Stimulated activated CD4-positive, alpha-beta T cell treated with anti-CD3 and anti-CD28 coated beads, Interleukin-12 subunit alpha, Interleukin-12 subunit beta, amount 100 ng/mL, for 24 hours (primary cell): Measurements from ENCODE around the gene OXT.

Source experiments
- DNase-seq, 2 experiments: peaks; one replicate each; pipeline ENCODE4 v3.0.0-alpha.2; 2020; ENCODE audit warnings: low read depth in 2 of 2

The OXT gene

DNA sequence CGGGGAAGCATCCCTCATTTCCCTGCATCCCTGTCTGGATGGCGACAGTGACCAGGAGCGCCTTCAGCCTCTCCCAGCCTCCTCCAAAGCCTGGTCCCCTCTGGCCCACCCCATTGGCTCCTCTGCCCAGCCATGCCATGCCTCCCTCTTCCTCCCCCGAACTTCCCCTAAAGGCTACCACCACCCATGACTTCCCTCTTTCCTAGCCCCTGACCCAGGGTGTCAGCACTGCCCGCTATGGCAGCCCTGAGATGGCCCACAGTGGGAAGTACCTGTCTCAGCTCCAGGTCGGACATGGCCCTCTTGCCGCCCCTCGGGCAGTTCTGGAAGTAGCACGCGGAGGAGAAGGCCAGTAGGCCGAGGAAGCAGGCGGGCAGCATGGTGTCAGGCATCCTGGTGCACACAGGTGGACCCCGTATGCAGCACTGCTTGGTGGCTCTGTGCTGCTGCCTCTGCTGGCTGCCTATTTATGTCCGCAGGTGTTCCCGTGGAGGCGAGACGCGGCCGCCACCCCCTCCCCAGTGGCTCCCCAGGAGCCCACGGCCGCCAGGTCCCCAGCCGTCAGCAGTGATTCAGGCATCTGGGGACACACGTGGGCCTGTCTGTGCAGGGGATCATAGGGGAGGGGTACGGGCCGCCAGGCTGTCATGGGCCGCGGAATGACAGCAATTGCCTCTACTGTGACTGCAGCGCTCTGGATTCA lies 13.0 kb downstream of the OXT start, which contains the start of gene AVP:
Gene AVP, minus strand, starts transcription at position 442 of the 703 bp plus-strand sequence. Its CDS starts 50 bp downstream, at position 392.
- no peak for DNase-seq

DNA sequence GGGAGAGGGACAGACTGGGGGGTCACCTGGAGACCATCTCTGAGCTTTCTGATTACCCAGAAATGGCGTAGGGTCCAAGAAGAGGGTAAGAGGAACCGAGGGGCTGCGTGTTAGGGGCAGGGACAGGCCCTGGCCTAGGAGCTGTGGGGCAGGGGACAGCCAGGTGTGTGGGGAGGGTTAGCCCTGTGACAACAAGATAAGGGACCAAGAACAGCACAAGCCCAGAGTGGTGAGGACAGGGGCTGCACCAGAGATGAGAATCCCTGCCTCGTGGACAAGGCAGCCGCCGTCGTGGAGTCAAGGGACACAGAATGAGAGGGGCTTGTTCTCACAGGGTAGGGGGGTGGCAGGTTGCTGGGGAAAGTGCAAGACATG lies 13.6 kb downstream of the OXT start:
- DNase-seq = no peak

DNA sequence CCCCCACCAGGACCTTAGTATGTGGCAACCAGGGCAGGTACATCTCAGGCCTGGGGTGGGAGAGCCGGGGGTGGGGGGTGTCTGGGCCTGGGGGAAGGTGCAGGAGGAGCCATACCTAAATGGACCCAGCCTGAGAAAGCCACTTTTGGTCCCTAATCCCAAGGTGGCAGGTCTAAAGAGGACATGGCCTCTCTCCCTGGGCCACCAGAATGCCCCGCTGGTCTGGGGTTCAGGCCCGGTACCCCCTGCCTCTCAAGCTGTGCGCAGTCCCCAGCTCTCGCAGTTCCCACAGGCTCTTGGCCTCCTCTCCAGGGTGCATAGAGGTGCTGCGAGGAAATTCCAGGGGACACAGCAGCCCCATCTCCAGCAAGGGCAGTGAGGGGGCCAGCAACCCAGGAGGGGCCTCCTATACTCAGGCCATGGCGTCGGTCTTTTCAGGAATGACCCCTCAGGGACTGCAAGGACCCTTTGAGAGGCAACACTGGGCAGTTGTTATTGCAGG lies 14.2 kb downstream of the OXT start:
- DNase-seq = no peak

DNA sequence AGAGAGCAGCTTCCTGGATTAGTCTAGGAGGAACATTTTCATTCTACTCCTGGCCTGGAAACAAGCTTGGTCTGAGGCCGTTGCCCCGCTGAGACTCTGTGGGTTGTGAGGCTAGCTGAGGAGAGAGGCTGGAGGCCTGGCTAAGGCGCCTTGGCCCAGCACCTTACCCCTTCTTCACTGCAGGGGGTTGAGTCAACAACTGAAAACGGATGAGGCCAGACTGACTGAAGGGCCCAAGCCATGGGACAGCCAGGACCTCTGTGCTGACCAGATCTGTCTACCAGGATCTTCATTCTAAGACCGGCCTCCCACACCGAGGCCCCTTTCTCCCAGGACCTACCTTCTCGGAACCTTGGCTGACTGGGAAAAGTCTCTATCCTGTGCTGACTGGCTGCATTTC lies 16.6 kb downstream of the OXT start:
- DNase-seq = no peak

DNA sequence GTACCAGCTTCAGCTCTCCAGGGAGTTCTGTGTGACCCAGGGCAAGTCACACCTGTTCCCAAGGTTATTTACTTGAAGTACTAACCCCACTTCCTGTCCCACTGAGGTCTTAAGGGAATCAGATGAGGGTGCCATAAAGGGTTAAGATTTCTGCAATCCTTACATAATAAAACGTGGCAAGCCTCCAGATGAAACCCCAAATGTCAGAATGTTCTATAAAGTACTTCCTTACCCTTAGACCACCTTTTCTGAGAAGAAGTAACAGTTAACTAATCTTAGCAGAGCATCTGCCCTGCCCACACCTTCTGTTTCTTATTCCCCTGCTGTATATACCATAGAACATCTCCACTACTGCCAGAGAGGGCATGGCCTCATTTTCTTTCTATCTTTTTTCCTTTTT lies 19.1 kb downstream of the OXT start:
- DNase-seq = no peak

DNA sequence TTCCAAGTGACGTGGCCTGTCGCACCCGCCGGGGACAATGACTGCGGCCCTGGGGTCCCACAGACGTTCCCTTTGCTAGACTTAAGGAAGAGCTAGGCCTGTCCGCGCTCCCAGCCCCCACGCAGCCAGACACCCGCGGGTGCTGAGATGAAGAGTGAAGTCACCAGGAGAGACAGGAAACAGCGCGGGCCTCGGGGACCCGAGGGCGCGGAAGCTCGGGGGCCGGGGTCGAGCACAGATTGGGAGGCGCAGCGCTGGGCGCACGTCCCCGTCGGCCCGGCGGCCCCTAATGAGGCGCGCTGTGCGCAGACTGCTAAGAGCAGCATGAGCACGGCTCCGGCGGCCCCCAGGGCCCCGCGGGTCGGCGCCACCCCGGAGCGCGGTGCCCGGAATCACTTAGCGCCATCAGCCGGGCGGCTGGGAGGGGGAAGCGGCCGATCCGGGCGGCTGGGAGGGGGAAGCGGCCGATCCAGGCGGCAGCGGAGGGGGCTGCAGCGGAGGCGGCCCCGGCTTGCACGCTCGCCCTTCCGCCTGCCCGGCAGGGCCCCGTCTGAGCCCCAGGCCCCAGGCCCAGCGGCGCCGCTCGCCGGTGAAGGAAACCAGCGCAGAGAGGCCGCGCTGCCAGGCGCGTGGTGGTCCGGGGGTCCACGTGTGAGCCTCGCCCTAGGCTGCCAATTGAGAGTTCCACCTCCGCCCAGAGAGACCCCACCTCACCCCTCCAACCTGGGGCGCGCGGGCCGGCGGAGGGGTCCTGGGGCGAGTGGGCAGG lies 21.4 kb downstream of the OXT start:
- DNase-seq = no peak

DNA sequence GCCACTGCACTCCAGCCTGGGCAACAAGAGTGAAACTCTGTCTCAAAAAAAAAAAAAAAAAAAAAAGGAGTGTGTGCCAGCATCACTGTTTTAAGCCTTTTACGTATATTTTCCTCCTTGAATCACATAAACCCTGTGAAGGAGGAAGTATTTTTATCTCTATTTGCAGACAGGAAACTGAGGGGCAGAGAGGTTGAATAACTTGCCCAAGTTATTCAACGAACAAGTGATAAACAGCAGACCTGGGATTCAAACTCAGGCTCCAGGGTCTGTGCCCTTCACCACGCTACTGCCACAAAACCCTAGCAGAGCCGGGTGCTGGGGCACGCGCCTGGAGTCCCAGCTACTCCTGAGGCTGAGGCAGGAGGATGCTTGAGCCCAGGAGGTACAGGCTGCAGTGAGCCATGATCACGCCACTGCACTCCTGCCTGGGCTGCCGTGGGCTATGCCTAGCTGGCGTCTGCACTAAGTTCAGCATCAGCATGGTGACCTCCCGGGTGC lies 22.5 kb downstream of the OXT start:
- no peak for DNase-seq

DNA sequence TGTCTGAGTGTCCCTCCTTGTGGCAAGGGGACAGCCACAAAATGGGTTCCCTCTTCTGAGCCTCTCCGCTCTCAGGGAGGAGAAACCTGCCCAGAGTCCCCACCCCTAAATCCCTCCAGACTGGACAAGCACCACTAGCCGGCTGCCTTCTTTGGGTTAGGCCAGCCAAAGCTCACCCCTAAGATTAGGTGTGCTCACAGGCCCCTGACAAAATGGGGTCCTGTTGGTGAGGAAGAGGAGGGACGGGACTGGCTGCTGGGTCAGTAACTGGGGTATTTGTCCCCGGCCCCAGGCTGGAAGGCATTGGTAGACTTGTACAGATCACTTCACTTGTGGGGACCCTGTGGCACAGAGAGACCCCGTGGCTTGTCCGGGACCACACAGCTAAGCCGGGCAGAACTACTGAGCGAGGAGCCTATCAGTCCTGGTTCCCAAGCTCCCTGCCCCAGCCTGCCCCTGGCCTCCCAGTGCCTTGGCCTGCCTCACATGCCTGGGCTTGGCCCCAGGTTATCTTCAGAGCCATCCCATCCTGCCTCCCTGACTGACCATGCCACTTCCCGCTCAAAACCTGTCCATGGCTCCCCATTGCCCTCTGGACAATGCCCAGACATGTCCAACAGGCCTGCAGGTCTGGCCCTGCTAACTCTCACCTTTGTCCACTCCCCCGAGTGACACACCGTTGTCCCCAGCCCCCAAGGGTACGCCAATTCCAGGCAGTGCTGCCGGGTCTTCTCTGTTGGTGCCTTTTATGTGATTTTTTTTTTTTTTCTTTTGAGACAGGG lies 23.6 kb downstream of the OXT start:
- no peak for DNase-seq

DNA sequence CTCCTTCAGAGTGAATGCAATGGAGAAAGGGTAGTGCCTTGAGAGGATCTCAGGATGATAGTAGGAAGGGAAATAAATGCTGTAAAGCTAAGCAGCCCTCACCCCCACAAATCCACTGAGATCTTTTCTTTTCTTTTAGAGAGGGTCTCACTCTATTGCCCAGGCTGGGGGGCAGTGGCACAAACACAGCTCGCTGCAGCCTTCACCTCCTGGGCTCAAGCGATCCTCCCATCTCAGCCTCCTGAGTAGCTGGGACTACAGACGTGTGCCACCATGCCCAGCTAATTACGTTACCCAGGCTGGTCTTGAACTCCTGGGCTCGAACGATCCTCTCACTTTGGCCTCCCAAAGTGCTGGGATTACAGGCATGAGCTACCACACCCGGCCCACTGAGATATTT lies 29.1 kb downstream of the OXT start:
- DNase-seq = no peak

DNA sequence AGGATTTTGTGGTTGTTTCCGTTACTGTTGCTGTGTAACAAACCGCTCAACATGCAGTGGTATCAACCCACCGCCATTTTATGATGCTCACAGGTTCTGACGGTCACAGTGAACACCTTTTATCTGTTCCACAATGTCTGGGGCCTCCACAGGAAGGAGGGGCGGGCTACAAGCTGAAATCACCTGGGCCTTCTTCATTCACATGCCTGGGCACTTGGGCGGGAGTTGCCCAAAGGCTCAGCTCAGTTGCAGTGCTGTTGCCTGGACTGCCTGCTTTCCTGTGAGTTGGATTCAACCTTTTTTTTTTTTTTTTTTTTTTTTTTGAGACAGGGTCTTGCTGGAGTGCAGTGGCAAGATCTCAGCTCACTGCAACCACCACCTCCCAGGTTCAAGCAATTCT lies 29.8 kb downstream of the OXT start:
- DNase-seq = no peak

DNA sequence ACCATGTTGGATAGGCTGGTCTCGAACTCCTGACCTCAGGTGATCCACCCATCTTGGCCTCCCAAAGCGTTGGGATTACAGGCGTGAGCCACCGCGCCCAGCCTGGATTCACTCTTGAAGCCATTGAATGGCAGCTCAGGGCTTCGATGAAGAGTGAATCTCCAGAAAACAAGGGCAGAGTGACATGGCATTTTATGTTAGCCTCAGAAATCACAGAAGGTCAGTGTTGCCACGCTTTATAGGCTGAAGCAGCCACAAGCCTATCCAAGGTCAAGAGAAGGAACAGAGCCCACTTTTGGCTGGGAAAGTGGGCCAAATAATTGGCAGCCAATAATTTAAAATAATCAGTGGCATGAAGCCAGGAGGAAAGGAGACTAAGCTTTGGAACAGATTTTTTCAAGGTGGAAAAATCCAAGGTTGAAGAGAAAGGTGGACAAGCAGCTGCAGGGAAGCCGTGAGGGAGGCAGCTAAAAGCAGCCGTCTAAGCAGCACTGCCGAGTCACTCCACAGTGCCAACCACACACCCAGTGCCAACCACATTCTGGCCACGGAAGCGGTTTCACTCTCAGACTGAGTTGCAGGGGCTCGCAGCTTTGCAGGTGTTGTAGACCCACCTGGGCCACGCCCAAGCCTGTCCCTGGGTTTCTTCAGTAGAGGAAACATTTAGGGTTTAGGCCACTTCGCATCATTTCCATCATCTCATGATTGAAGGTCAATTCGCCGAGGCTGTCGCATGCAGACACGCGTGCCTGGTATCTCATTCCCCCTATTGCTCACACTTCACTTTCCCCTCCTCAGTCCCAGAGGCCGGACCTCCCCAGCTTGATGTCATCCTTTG lies 30.5 kb downstream of the OXT start:
- DNase-seq = peak; percentile 28 to 49

DNA sequence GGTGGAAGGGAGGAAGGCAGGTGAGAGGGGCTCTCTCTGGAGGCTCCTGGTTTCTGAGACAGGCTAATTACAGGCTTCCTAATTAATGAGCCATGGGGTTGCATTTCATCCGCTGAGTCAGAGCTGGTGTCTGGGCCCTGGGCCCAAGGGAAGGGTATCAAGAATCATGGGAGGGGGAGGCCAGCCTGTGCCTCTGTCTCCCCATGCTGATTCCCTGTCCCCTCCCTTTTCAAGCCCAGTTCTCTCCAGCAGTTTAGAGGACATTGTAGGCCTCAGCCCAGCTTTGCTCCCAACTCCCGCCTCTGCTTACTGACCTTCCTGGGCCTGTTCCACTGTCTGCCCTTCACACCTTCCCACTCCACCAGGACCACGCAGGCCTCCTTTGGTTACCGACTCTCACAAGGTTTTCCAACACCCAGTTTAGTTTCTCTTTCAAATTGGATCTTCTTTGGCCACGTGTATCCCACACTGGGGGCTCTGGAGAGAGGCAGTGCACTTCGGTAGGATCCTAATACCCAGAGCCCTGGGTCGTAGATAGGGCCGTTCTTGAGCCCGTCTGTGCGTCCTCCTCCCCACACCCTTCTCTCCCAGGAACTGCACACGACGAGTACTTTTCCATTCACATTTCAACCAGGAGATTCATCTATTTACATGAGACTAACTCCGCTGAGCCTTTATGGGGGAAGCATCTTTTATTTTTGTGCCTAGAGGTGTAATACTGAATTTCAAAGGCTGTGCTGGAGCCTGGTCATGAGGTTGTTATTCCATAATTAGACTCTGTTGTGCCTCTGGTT lies 31.4 kb downstream of the OXT start:
- no peak for DNase-seq

DNA sequence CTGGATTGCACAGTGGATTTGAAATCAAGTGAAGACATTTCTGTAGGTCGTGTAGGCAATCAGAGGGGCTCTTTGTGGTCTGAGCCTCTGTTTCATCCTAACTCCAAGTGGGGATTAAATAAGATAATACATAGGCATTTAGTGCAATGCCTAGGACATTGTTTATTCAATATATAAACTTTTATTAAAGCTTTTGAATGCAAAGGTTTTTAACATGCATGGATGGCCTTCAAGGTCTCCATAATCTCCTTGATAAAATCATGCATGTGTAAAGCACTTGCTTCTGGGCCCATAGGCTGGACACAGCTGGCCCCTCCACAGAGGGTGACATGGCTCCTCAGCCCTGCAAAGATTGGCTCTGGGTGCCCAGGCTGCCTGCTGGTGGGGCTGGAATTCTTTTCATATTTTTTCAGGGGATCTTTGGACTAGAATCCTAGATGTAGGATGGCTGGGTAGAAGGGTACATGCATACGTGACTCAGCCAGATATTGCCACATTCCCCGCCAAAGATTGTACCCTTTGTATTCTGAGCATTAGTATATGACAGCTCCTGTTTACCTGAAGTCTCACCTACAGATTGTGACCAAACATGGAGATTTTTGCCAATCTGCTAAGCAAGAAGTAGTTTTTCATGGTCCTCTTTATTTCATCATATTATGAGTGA lies 32.1 kb downstream of the OXT start:
- no peak for DNase-seq

DNA sequence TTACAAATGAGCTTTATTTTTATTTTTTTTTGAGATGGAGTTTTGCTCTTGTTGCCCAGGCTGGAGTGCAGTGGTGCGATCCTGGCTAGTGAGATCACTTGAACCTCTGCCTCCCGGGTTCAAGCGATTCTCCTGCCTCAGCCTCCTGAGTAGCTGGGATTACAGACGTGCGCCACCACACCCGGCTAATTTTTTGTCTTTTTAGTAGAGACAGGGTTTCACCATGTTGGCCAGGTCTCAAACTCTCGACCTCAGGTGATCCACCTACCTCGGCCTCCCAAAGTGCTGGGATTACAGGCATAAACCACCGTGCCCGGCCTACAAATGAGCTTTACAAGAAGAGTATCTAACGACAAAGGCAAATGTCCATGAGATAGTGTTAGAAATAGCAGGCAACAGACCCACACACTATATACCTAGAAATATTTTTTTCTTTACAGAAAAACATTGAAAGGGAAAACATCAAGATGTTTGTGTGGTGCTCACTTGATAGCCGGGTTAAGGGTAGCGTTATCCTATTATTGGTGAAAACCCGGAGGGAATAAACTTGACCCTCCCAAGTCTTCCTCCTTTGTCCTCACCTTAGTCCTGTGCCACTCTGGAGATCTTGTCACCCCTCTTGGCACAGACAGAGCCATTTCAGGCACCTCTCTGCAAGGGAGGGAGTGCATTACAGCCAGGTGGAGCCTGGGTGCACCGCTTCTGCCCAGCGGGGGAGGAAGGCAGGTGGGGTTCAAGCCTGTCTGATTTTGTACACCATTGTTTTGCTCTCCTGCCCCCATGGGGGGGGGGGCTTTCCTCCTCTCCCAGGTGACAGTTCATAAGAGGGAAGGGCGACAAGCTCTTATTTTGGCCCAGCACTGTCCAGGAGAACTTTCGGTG lies 34.1 kb downstream of the OXT start:
- DNase-seq = no peak

DNA sequence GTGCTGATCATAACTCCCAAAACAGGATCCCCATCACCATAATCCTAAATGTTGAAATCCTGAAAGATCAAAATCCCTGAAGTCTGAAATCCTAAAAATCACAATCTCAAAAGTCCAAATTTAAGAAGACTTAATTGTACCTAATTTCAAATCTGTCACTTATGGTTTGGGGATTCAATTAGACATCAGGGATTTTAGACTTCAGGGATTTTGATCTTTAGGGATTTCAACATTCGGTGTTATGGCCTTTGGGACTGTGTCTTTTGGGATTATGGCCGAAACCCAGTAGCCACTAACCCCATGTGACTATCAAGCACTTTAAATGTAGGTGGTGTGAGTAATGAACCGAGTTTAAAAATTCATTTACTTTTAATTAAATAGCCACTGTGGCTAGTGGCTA lies 34.8 kb downstream of the OXT start:
- no peak for DNase-seq

DNA sequence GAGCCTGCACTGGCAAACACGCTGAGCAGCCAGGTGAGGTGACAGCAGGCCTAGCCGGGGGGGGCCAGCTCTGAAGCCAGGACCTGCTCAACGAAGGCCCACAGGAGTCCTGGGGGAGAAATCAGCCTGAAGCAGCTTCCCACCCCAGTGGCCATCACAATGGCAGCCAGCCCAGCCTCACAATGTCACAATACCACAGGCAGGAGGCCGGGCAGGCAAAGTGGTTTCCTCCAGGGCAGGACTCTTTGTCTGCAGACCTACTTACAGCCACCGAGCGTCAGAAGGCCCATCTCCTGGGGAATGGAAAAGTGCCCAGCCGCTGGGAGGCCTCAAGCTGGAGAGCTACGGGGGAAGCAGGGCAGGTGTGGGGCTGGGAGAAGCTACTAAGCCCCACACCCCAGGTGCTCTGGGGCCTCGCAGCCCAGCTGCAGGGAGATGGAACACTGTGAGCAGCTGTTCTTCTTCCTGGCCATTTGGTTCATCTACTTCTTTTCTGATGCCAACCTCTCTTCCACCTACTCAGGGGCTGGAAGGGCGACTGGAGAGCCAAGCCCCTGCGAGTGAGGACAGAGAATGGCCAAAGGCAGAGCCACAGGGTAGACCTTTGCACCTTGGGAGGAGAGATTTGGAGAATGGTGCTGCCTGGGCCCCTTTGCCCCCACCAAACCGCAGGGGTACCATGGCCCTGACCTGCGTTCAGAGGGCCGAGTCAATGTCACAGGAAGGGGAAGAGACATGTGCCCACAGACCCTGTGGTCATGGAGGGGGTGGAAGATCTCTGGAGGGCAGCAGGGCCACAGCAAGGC lies 35.4 kb downstream of the OXT start:
- DNase-seq = no peak

DNA sequence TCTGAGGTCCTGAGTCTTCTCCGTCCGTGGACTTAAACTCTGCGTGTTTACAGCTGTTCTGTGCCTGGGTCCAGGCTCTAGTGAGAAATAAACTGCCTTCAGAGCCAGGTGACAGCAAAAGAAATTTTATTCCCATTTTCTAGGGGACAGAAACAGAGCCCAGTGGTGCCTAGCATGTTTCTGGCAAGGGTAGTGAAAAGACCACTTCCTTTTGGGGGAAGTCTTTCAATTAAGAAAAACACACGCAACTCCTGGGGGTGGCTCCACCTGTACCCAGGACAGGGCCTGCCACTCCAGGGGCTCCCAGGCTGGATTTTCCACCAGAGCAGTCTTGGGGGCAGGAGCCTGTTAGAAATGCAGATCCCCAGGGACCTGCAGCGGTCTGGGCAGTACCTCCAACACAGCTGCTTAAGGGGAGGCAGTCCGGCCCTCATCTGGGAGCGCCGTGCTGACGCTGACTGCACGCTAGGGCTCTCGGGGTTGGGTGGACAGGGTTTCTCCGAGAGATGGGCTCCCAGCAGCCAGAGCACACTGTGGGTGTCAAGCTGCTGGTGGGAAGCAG lies 36.1 kb downstream of the OXT start:
- DNase-seq = no peak
